HCT116 (cell line): ENCODE results near the gene TMTC4. TPM values are rescaled to one million over a fixed set of nuclear protein-coding genes. Genes with fewer than 3 reads are reported as not detected.

Experiments used
- ATAC-seq: fragments of 200-7000 bp; cut with Tn5 transposase; 2 replicates; pipeline ENCODE4 v1.9.1; 2020; ENCODE audit warnings: mild to moderate bottlenecking, moderate library complexity
- BruUV-seq: library from RNA; stranded (reverse); fragments of 400-500 nt; replicated peaks from 2 replicates; lab custom pipeline; 2021; lab: Mats Ljungman, UMichigan
- CTCF ChIA-PET: fragments of 300-600 bp; sonication (Branson Sonifier 250); formaldehyde crosslinking; loops from one replicate; lab custom pipeline; 2021; ENCODE audit warnings: antibody characterized with exemption; lab: Charles Lee
- POLR2A ChIA-PET: fragments of 300-600, 350-600 bp; sonication (Branson Sonifier 250); formaldehyde crosslinking; loops from one replicate; lab custom pipeline; 2021; ENCODE audit warnings: antibody characterized with exemption; lab: Charles Lee
- RAD21 ChIA-PET, 2 experiments: fragments of 300-600 bp; sonication (Branson Sonifier 250); formaldehyde crosslinking; loops; one replicate each; lab custom pipeline; 2023; ENCODE audit warnings: low total read pairs in 2 of 2; ENCODE audit not compliant: uncharacterized antibody in 2 of 2, unreplicated experiment in 2 of 2, low non-redundant PET in 1 of 2; lab: Charles Lee
- DNase-seq: peaks from one replicate; pipeline ENCODE4 v3.0.0-alpha.2; 2010; ENCODE audit warnings: low read depth, low spot score
- H2AFZ ChIP-seq: fragments of 200-600 bp; shearing (Covaris generic), sonication (generic); 2 replicates; pipeline ENCODE4 v1.6.1; 2017; ENCODE audit warnings: low read depth, mixed run types, mixed read lengths, antibody characterized with exemption, low read length; ENCODE audit not compliant: poor library complexity, severe bottlenecking
- H3K27ac ChIP-seq: 2 replicates; pipeline ENCODE4 v1.5.1; 2012; ENCODE audit warnings: low read depth, low read length
- H3K27me3 ChIP-seq: fragments of 200-600 bp; sonication (generic); 2 replicates; pipeline ENCODE4 v1.6.1; 2016; ENCODE audit warnings: mixed run types, low read length, mixed read lengths; ENCODE audit not compliant: insufficient read depth
- H3K36me3 ChIP-seq, 2 experiments: fragments of 200-500 bp in 1 of 2; fragments of 200-600 bp in 1 of 2; sonication (Bioruptor generic) in 1 of 2; sonication (generic) in 1 of 2; 2 replicates each; pipeline versions ENCODE4 v1.5.1 to v1.6.1; 2014 to 2016; ENCODE audit warnings: low read length in 2 of 2, inconsistent platforms in 1 of 2, mixed read lengths in 1 of 2, mixed run types in 1 of 2; ENCODE audit not compliant: insufficient read depth in 2 of 2, control insufficient read depth in 1 of 2
- H3K4me1 ChIP-seq, 2 experiments: fragments of 200-600 bp in 1 of 2; sonication (generic) in 1 of 2; 2 replicates each; pipeline versions ENCODE4 v1.5.1 to v1.6.1; 2012 to 2017; ENCODE audit warnings: low read length in 2 of 2, inconsistent platforms in 1 of 2, mild to moderate bottlenecking in 1 of 2, mixed read lengths in 1 of 2, mixed run types in 1 of 2, moderate library complexity in 1 of 2; ENCODE audit not compliant: insufficient read depth in 2 of 2, control insufficient read depth in 1 of 2
- H3K4me2 ChIP-seq: fragments of 200-600 bp; sonication (generic); 2 replicates; pipeline ENCODE4 v1.6.1; 2017; ENCODE audit warnings: mixed run types, low read length, mixed read lengths
- H3K4me3 ChIP-seq, 2 experiments: fragments of 200-600 bp in 1 of 2; sonication (generic) in 1 of 2; replicated peaks in 1 of 2; 2 replicates each; pipeline ENCODE4 v1.5.1; 2011 to 2016; ENCODE audit warnings: low read length in 2 of 2, control low read depth in 1 of 2, low read depth in 1 of 2, mild to moderate bottlenecking in 1 of 2, mixed read lengths in 1 of 2, mixed run types in 1 of 2
- H3K79me2 ChIP-seq: fragments of 200-600 bp; sonication (generic); 2 replicates; pipeline ENCODE4 v1.6.1; 2017; ENCODE audit warnings: mild to moderate bottlenecking, mixed run types, low read length, moderate library complexity, mixed read lengths; ENCODE audit not compliant: insufficient read depth
- H3K9ac ChIP-seq: fragments of 200-600 bp; sonication (generic); 2 replicates; pipeline ENCODE4 v1.6.1; 2016; ENCODE audit warnings: low read length, mixed read lengths
- H3K9me2 ChIP-seq: fragments of 200-600 bp; sonication (generic), shearing (Covaris generic); 2 replicates; pipeline ENCODE4 v1.6.1; 2017; ENCODE audit warnings: mixed run types, mild to moderate bottlenecking, moderate library complexity; ENCODE audit not compliant: insufficient read depth
- H3K9me3 ChIP-seq, 2 experiments: fragments of 200-500 bp in 1 of 2; fragments of 200-600 bp in 1 of 2; sonication (Bioruptor generic) in 1 of 2; sonication (generic) in 1 of 2; 2 replicates each; pipeline ENCODE4 v1.6.1; 2014 to 2017; ENCODE audit warnings: low read length in 2 of 2, mixed read lengths in 2 of 2, inconsistent platforms in 1 of 2, low read depth in 1 of 2, mild to moderate bottlenecking in 1 of 2, mixed run types in 1 of 2, moderate library complexity in 1 of 2; ENCODE audit not compliant: control insufficient read depth in 1 of 2, insufficient read depth in 1 of 2
- H4K20me1 ChIP-seq: fragments of 200-600 bp; sonication (generic), shearing (Covaris generic); 2 replicates; pipeline ENCODE4 v1.6.1; 2017; ENCODE audit warnings: mixed run types, mild to moderate bottlenecking, moderate library complexity; ENCODE audit not compliant: insufficient read depth
- CBX3 ChIP-seq: IDR thresholded peaks from 2 replicates; pipeline ENCODE4 v1.6.1; 2012; ENCODE audit warnings: low read depth
- CEBPB ChIP-seq: IDR thresholded peaks from 2 replicates; pipeline ENCODE4 v1.6.1; 2012; ENCODE audit warnings: low read depth
- EGR1 ChIP-seq: IDR thresholded peaks from 2 replicates; pipeline ENCODE4 v1.6.1; 2012; ENCODE audit warnings: low read depth
- EZH2 ChIP-seq: fragments of 200-600 bp; sonication (generic); IDR thresholded peaks from 2 replicates; pipeline ENCODE4 v1.6.1; 2017; ENCODE audit warnings: antibody characterized with exemption, mixed run types
- EZH2phosphoT487 ChIP-seq: fragments of 200-600 bp; IDR thresholded peaks from 2 replicates; pipeline ENCODE4 v1.6.1; 2018; ENCODE audit warnings: antibody characterized with exemption, borderline replicate concordance
- FOSL1 ChIP-seq: IDR thresholded peaks from 2 replicates; pipeline ENCODE4 v1.6.1; 2012; ENCODE audit warnings: low read depth
- JUND ChIP-seq: IDR thresholded peaks from 2 replicates; pipeline ENCODE4 v1.6.1; 2012
- POLR2A ChIP-seq: IDR thresholded peaks from 2 replicates; pipeline ENCODE4 v1.7.0; 2011; ENCODE audit warnings: borderline replicate concordance; ENCODE audit not compliant: insufficient read depth, insufficient read length; ENCODE audit errors: extremely low read depth
- RAD21 ChIP-seq: IDR thresholded peaks from 2 replicates; pipeline ENCODE4 v1.6.1; 2012; ENCODE audit warnings: low read depth, mild to moderate bottlenecking
- REST ChIP-seq: IDR thresholded peaks from 2 replicates; pipeline ENCODE4 v1.6.1; 2012; ENCODE audit warnings: low read depth
- SIN3A ChIP-seq: IDR thresholded peaks from 2 replicates; pipeline ENCODE4 v1.6.1; 2012; ENCODE audit warnings: low read depth
- SP1 ChIP-seq: IDR thresholded peaks from 2 replicates; pipeline ENCODE4 v1.6.1; 2012; ENCODE audit warnings: low read depth
- TCF7L2 ChIP-seq: IDR thresholded peaks from 2 replicates; pipeline ENCODE4 v1.7.0; 2011; ENCODE audit warnings: borderline replicate concordance, inconsistent platforms; ENCODE audit not compliant: insufficient read depth, insufficient read length; ENCODE audit errors: extremely low read depth
- ZBTB33 ChIP-seq: IDR thresholded peaks from 2 replicates; pipeline ENCODE4 v1.6.1; 2011; ENCODE audit warnings: mild to moderate bottlenecking, low read length, moderate library complexity; ENCODE audit not compliant: insufficient replicate concordance; ENCODE audit errors: extremely low read depth
- ZNF274 ChIP-seq: fragments of 200-500 bp; sonication (Bioruptor generic); IDR thresholded peaks from 2 replicates; pipeline ENCODE4 v1.6.1; 2014; ENCODE audit warnings: mild to moderate bottlenecking, low read depth, low read length, inconsistent platforms
- intact Hi-C: fragments of 100-400 bp; cut with micrococcal nuclease; formaldehyde crosslinking; loops from 2 replicates; pipeline ENCODE4 v1.10.0; 2022
- total RNA-seq: library from RNA; stranded (reverse); gene quantifications from one replicate; pipeline ENCODE4 v1.2.1, GENCODE V29; 2021; ENCODE audit not compliant: unreplicated experiment
- TF ChIP-seq, protein P1 (sequence below), 3 experiments: fragments of 200-600 bp in 1 of 3; sonication (generic) in 1 of 3; IDR thresholded peaks in 2 of 3; conservative IDR thresholded peaks in 1 of 3; 2 replicates each; pipeline ENCODE4 v1.5.1; 2012 to 2017; ENCODE audit warnings: low read depth in 2 of 3, low read length in 2 of 3, antibody characterized with exemption in 1 of 3, borderline replicate concordance in 1 of 3, control low read depth in 1 of 3, mild to moderate bottlenecking in 1 of 3, mixed read lengths in 1 of 3, mixed run types in 1 of 3, moderate library complexity in 1 of 3; ENCODE audit not compliant: insufficient read depth in 1 of 3
- TF ChIP-seq, protein P2 (sequence below): IDR thresholded peaks from 2 replicates; pipeline ENCODE4 v1.6.1; 2012

TMTC4 gene
- total RNA-seq, 1 experiment from 2014 or later = 23.6 TPM

- BruUV-seq = no TSS peak
- H3K27ac ChIP-seq = no peak overlapping the region
- RAD21 ChIA-PET = no interaction called here
- H2AFZ ChIP-seq = no peak overlapping the region
- H3K9ac ChIP-seq = no peak overlapping the region
- no peaks in the 10 kb centered on the region for H3K9me2 ChIP-seq
- DNase-seq (no peak), ATAC-seq (no peak)
- no peak overlapping the region for H3K4me2 ChIP-seq
- CTCF ChIA-PET = no interaction called here
- H3K4me1 ChIP-seq = no peaks in the 10 kb centered on the region
- H3K36me3 ChIP-seq = no peaks in the 10 kb centered on the region
- POLR2A ChIA-PET = no interaction called here
- H3K9me3 ChIP-seq = no peaks in the 10 kb centered on the region
- no peaks in the 10 kb centered on the region for H4K20me1 ChIP-seq
- no peaks in the 10 kb centered on the region for H3K79me2 ChIP-seq
- no peak for TF ChIP-seq CBX3
- TF ChIP-seq, protein P1, sequence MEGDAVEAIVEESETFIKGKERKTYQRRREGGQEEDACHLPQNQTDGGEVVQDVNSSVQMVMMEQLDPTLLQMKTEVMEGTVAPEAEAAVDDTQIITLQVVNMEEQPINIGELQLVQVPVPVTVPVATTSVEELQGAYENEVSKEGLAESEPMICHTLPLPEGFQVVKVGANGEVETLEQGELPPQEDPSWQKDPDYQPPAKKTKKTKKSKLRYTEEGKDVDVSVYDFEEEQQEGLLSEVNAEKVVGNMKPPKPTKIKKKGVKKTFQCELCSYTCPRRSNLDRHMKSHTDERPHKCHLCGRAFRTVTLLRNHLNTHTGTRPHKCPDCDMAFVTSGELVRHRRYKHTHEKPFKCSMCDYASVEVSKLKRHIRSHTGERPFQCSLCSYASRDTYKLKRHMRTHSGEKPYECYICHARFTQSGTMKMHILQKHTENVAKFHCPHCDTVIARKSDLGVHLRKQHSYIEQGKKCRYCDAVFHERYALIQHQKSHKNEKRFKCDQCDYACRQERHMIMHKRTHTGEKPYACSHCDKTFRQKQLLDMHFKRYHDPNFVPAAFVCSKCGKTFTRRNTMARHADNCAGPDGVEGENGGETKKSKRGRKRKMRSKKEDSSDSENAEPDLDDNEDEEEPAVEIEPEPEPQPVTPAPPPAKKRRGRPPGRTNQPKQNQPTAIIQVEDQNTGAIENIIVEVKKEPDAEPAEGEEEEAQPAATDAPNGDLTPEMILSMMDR (IDR thresholded peaks at IDR 0.05 in 2 of 3, conservative IDR thresholded peaks at IDR 0.05 in 1 of 3; ENCODE audit: borderline replicate concordance in 1 of 3, insufficient read depth in 1 of 3, low read depth in 2 of 3, low read length in 2 of 3) = no peak
- TF ChIP-seq, protein P2, sequence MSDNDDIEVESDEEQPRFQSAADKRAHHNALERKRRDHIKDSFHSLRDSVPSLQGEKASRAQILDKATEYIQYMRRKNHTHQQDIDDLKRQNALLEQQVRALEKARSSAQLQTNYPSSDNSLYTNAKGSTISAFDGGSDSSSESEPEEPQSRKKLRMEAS = no peak
- no peak for TF ChIP-seq ZBTB33
- no peak for TF ChIP-seq EGR1
- TF ChIP-seq CEBPB = no peak
- TF ChIP-seq RAD21 = no peak
- no peak for TF ChIP-seq JUND
- TF ChIP-seq SP1 = no peak
- TF ChIP-seq SIN3A = no peak
- no peak for TF ChIP-seq TCF7L2
- TF ChIP-seq EZH2 = no peak
- no peak for TF ChIP-seq ZNF274
- TF ChIP-seq EZH2phosphoT487 = no peak
- no peak for TF ChIP-seq POLR2A
- no peak for TF ChIP-seq REST
- TF ChIP-seq FOSL1 = no peak
- no peak overlapping the region for H3K4me3 ChIP-seq
- intact Hi-C loops = no loop called here
- no peaks in the 10 kb centered on the region for H3K27me3 ChIP-seq
These were observed 93.1 kb downstream of the TMTC4 start for GRCh38 chr13:100581504-100581903.
